WERI-Rb-1 (cell line): ENCODE measurements around the gene EOMES.

Experiments
- DNase-seq: peaks from one replicate; pipeline ENCODE4 v3.0.0-alpha.2; 2020
- H3K27ac ChIP-seq: fragments of 250-450 bp; sonication (Bioruptor Pico); 2 replicates; pipeline ENCODE4 v1.5.1; 2020; ENCODE audit warnings: mild to moderate bottlenecking, moderate library complexity
- H3K27me3 ChIP-seq: fragments of 250-450 bp; sonication (Bioruptor Pico); 2 replicates; pipeline ENCODE4 v1.5.1; 2021; ENCODE audit warnings: mild to moderate bottlenecking, low read depth, moderate library complexity; ENCODE audit not compliant: insufficient read depth, severe bottlenecking
- H3K36me3 ChIP-seq: fragments of 250-450 bp; sonication (Bioruptor Pico); 2 replicates; pipeline ENCODE4 v1.5.1; 2020; ENCODE audit warnings: mild to moderate bottlenecking, moderate library complexity
- H3K4me3 ChIP-seq: 2 replicates; pipeline ENCODE4 v1.5.1; 2011; ENCODE audit warnings: low read depth, mild to moderate bottlenecking, control low read depth, low read length
- H3K9me3 ChIP-seq: fragments of 250-450 bp; sonication (Bioruptor Pico); 2 replicates; pipeline ENCODE4 v1.5.1; 2021; ENCODE audit warnings: mild to moderate bottlenecking, moderate library complexity; ENCODE audit not compliant: severe bottlenecking
- CTCF ChIP-seq: IDR thresholded peaks from 2 replicates; pipeline ENCODE4 v1.5.1; 2011; ENCODE audit warnings: low read depth, mild to moderate bottlenecking, control low read depth, inconsistent platforms, low read length

EOMES gene

GRCh38 chr3:27684302-27684701 lies 37.8 kb downstream of the EOMES start:
- Histone ChIP-seq H3K27me3 (no peaks in the 10 kb centered on the region), H3K27ac (no peak overlapping the region), H3K4me3 (no peak overlapping the region), H3K36me3 (no peaks in the 10 kb centered on the region), H3K9me3 (no peaks in the 10 kb centered on the region)
- no peak for TF ChIP-seq CTCF
- no peak for DNase-seq

- TF ChIP-seq CTCF, result peak; percentile 49; the same call in 1 of the 2 replicates
- DNase-seq, result peak; percentile 16
Observed at GRCh38 chr3:27681249-27681748, 40.8 kb downstream of the EOMES start.

GRCh38 chr3:27680517-27681246 lies 41.4 kb downstream of the EOMES start:
- TF ChIP-seq CTCF, result no peak
- no peaks in the 10 kb centered on the region for H3K27me3 ChIP-seq
- no peaks in the 10 kb centered on the region for H3K36me3 ChIP-seq
- no peak for DNase-seq
- H3K27ac ChIP-seq, result no peak overlapping the region
- no peaks in the 10 kb centered on the region for H3K9me3 ChIP-seq
- no peak overlapping the region for H3K4me3 ChIP-seq

More at GRCh38 chr3:27681249-27681748, 40.8 kb downstream of the EOMES start:
- Histone ChIP-seq H3K4me3 (peak overlapping the region; percentile 3; the same call in 1 of the 2 replicates), H3K9me3 (no peaks in the 10 kb centered on the region), H3K27me3 (no peaks in the 10 kb centered on the region), H3K36me3 (no peaks in the 10 kb centered on the region), H3K27ac (no peak overlapping the region)

- no peak overlapping the region for H3K4me3 ChIP-seq
- no peaks in the 10 kb centered on the region for H3K36me3 ChIP-seq
- H3K27me3 ChIP-seq, result no peaks in the 10 kb centered on the region
- no peak overlapping the region for H3K27ac ChIP-seq
- TF ChIP-seq CTCF, result no peak
- DNase-seq, result no peak
- no peaks in the 10 kb centered on the region for H3K9me3 ChIP-seq
Observed at GRCh38 chr3:27679691-27680090, 42.4 kb downstream of the EOMES start.

GRCh38 chr3:27678234-27678633 lies 43.9 kb downstream of the EOMES start:
- no peaks in the 10 kb centered on the region for H3K36me3 ChIP-seq
- no peaks in the 10 kb centered on the region for H3K9me3 ChIP-seq
- TF ChIP-seq CTCF, result no peak
- H3K27me3 ChIP-seq, result no peaks in the 10 kb centered on the region
- H3K27ac ChIP-seq, result no peak overlapping the region
- no peak overlapping the region for H3K4me3 ChIP-seq
- no peak for DNase-seq
